Activated T-helper 17 cell treated with anti-CD3 and anti-CD28 coated beads, Interleukin-2, amount 50 U/mL, for 72 hours (primary cell): Measurements from ENCODE around the gene ESPN. TPM values are rescaled to one million over a fixed set of nuclear protein-coding genes. Genes with fewer than 3 reads are reported as not detected.
A peak's percentile ranks its signal among the peaks of the same experiment; 100 is the strongest.
"Not testable (repeated sequence)": the region's sequence is repeated elsewhere in the genome, so short reads cannot be mapped to it uniquely, and the experiment has no call there.

Experiments used
- ATAC-seq: fragments of 150-1000 bp; cut with Tn5 transposase; replicated peaks from 2 replicates; pipeline ENCODE4 v1.10.0; 2021; ENCODE audit warnings: mild to moderate bottlenecking, moderate library complexity
- H3K27ac Mint-ChIP-seq: one replicate; pipeline ENCODE4 v1.8.0; 2022; ENCODE audit warnings: mixed read lengths
- H3K27me3 Mint-ChIP-seq: one replicate; pipeline ENCODE4 v1.8.0; 2022; ENCODE audit warnings: mixed read lengths
- H3K36me3 Mint-ChIP-seq: one replicate; pipeline ENCODE4 v1.8.0; 2022; ENCODE audit warnings: low read depth, mild to moderate bottlenecking, mixed read lengths
- H3K4me1 Mint-ChIP-seq: one replicate; pipeline ENCODE4 v1.8.0; 2022; ENCODE audit warnings: mixed read lengths
- H3K4me3 Mint-ChIP-seq: one replicate; pipeline ENCODE4 v1.8.0; 2022; ENCODE audit warnings: mild to moderate bottlenecking, mixed read lengths
- H3K9me3 Mint-ChIP-seq: one replicate; pipeline ENCODE4 v1.8.0; 2022; ENCODE audit warnings: mixed read lengths
- total RNA-seq, 2 donors: library from RNA; stranded (reverse); gene quantifications; one replicate each; pipeline ENCODE4 v1.2.3, GENCODE V29; 2022

ESPN gene
- total RNA-seq, 2 donors from 2014 or later = 0.71 to 3.5 TPM

DNA sequence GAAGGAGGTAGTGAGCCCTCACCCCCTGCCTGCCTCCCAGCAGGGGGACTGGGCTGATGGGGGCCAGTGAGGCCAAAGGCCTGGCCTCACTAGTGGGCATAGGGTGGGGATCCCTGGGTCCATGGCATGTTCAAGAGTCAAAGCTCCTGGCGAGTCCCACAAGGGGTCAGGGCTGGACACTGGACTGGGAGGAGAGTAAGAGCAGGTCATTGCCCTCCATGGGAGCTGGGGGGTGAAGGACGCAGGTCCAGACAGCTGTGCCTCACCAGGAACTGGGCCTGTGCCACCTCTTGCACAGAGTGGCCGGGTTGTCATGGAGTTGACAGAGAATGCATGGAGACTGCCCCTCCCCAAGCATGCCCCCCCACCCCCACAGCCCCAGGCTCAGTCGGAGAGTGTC, 21.4 kb downstream of the ESPN start:
- H3K27ac Mint-ChIP-seq, ATAC-seq, H3K36me3 Mint-ChIP-seq, H3K9me3 Mint-ChIP-seq: not testable (repeated sequence)
- Mint-ChIP-seq H3K4me1 (peaks cover 13% of the 10 kb centered on the region), H3K27me3 (peaks cover 13% of the 10 kb centered on the region), H3K4me3 (peak overlapping the region; percentile 65)

DNA sequence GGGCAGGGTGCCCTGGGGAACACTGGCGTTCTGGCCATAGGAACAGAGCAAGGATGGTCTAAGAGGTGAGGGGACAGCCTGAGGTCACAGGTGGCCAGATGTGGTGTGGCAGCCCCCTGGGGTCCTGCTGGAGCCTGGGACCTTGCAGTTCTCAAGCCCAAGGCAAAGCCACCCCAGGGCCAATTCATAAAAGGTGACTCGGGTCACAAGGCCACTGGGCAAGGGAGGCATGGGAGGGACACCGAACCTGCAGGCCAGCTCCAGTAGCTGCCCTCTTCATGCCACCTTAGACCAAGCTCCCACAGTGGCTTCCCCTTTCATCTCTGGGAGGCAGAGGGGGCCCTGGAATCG, 22.1 kb downstream of the ESPN start:
- Mint-ChIP-seq H3K27ac (no peak overlapping the region), H3K4me1 (peaks cover 13% of the 10 kb centered on the region), H3K4me3 (peak overlapping the region; percentile 65), H3K36me3 (no peaks in the 10 kb centered on the region), H3K27me3 (peaks cover 13% of the 10 kb centered on the region), H3K9me3 (no peaks in the 10 kb centered on the region)
- ATAC-seq = no peak

DNA sequence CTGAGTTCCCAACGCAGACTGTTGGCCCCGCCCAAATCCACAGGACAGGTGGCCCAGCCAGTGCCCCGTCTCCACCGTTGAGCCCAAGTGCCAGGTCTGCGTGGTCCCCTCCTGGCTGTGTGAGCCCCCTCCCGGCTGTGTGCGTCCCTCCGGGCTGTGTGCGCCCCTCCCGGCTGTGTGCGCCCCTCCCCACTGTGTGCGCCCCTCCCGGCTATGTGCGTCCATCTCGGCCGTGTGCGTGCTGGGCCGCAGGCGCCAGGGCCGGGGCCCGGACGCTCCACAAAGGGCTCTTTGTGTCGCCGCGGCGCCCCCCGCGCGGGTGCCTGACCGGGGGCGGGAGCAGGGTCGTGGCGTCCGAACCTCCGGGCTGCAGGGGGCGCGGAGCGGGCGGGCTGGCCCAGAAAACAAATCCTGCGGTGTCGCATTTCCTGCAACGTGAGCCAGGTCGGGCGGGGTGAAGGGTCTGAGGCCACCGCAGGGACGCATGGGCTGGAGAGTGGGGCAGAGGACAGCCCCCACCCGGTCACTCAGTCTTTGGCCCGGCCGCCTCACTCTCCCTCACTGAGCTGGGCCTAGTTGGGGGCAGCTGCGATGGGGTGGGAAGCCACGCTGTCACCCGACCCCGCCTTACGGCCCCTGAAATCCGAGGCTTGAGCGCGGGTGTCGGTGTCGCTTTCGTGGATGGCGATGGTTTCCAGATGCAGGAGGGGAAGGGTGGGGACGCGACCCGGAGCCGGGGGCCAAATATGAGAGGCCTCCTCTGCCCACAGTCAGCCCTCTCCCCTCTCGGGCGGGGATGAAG, 22.6 kb downstream of the ESPN start:
- peaks cover 13% of the 10 kb centered on the region for H3K27me3 Mint-ChIP-seq
- no peak for ATAC-seq
- H3K4me3 Mint-ChIP-seq = peak overlapping the region; percentile 65

DNA sequence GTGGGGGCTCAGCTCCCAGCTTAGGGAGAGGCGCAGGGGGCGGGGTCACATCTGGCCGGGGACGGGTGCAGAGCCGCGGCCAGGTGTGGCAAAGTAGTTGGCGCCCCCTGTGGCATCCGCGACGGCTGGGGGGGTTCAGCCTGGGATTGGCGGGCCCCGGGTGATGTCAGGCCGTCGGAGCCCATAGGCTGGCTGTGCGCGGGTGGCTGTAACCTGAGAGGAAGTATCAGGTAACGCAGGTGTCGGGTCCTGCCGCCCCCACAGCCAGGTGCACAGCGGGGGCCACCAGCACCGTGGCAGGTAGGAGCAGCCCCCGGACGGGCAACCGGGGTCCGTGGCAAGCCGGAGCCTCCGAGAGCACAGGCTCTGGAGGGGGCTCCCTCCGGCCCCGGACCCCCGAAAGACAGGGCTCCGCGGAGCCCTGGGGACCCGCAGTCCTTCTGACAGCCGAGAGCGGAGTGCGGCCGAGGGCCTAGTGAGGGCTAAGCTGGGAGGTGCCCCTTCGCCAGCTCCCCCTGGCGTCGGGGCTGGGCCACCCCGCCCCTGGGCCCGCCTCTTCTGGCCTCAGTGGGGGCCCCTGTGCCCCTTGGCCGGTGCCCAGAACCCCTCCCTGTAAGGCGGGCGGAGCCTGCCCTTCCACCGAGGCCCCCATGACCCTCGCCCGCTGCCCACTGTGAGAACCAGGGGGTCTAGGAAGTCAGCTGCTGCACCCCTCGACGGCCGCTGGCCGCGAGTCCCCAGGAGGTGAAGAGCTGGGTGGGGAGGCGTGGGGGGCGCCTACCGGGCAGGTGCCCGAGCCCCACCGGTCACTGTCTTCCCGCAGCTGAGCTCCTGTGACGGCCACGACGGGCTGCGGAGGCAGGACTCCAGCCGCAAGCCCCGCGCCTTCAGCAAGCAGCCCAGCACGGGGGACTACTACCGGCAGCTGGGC, 23.5 kb downstream of the ESPN start:
- ATAC-seq = peak; percentile 30
- Mint-ChIP-seq H3K27ac (no peak overlapping the region), H3K36me3 (no peaks in the 10 kb centered on the region), H3K4me3 (peak overlapping the region; percentile 65), H3K27me3 (peaks cover 13% of the 10 kb centered on the region), H3K9me3 (no peaks in the 10 kb centered on the region), H3K4me1 (peaks cover 14% of the 10 kb centered on the region)

More for the DNA sequence above, 22.6 kb downstream of the ESPN start:
- H3K27ac Mint-ChIP-seq = no peak overlapping the region
- no peaks in the 10 kb centered on the region for H3K36me3 Mint-ChIP-seq
- H3K9me3 Mint-ChIP-seq = no peaks in the 10 kb centered on the region
- peaks cover 13% of the 10 kb centered on the region for H3K4me1 Mint-ChIP-seq

DNA sequence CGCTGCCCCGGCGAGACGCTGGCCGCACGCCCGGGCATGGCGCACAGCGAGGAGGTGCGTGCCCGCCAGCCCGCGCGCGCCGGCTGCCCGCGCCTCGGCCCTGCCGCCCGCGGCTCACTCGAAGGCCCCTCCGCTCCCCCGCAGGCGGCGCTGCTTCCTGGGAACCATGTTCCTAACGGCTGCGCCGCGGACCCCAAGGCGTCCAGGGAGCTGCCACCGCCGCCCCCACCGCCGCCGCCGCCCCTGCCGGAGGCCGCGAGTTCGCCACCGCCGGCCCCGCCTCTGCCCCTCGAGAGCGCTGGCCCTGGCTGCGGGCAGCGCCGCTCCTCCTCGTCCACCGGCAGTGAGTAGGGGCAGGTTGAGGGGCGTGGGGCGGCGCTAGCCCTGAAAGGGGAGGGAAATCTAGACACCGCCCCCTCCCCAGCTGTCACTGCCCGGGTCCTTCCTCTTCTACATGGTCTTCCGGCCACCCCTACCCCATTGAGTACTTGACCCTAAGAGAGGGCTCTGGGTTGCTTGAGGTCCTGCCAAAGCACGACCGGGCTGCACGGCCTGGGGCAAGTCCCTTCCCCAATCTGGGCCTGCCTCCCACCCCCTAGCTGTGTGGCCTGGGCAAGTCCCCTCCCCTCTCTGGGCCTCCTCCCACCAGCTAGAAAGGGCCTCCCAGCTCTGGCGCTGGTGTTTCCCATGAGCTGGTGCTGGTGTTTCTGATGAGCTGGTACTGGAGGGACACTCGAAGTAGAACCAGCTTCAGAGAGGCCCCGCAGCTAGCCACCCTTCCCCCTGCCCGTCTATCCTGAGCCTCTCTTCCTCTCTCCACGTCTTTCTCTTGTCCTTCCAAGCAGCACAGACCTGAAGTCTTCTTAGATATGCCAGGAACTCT, 24.4 kb downstream of the ESPN start:
- Mint-ChIP-seq H3K36me3 (no peaks in the 10 kb centered on the region), H3K4me3 (peak overlapping the region; percentile 74), H3K4me1 (peaks cover 21% of the 10 kb centered on the region), H3K9me3 (no peaks in the 10 kb centered on the region), H3K27ac (peak overlapping the region; percentile 69), H3K27me3 (peaks cover 19% of the 10 kb centered on the region)
- peak; percentile 75 for ATAC-seq

DNA sequence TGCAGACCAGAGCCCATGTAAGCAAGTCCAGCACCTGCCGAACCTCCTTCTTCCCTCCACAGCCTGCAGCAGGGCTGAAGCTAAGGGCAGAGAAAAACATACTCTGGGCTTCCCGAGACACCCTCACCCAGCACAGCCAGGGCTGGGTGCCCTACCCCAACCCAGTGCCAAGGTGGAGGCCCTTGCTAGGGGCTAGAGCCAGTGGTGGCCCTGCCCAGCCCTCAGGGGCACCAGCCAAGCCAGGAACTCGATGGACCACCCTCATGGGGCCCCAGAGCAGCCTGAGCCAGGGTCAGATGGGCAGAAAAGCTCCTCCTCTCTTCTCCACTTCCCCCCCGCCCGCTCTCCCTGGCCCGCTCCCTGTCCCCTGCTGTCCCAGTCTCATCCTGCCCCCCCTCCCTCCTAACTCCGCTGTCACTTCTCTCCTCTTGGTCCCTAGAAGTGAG, 25.5 kb downstream of the ESPN start:
- no peaks in the 10 kb centered on the region for H3K9me3 Mint-ChIP-seq
- peaks cover 16% of the 10 kb centered on the region for H3K27me3 Mint-ChIP-seq
- peak overlapping the region; percentile 74 for H3K4me3 Mint-ChIP-seq
- ATAC-seq = no peak
- H3K36me3 Mint-ChIP-seq = no peaks in the 10 kb centered on the region
- H3K4me1 Mint-ChIP-seq = peaks cover 17% of the 10 kb centered on the region
- no peak overlapping the region for H3K27ac Mint-ChIP-seq

DNA sequence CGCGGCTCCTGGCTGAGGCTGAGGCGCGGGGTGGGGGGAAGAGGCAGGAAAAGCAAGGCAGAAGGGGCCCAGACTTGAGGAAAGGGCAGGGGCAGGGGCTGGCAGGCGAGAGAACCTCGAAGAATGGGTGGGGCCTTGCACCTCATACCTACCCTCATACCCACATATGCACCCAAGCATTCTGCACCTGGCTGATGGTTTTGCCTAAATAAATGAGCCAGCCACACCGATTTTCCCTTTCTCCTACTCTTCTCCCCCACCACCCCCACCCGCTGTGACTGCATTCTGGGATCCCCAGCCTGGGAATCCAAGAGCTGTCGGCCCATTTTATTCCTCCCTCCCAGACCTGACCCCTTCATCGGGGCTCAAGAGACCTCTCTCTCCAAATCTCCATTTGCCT, 25.9 kb downstream of the ESPN start:
- ATAC-seq, H3K36me3 Mint-ChIP-seq, H3K27ac Mint-ChIP-seq, H3K4me3 Mint-ChIP-seq, H3K9me3 Mint-ChIP-seq: not testable (repeated sequence)
- Mint-ChIP-seq H3K4me1 (peaks cover 16% of the 10 kb centered on the region), H3K27me3 (peaks cover 16% of the 10 kb centered on the region)

DNA sequence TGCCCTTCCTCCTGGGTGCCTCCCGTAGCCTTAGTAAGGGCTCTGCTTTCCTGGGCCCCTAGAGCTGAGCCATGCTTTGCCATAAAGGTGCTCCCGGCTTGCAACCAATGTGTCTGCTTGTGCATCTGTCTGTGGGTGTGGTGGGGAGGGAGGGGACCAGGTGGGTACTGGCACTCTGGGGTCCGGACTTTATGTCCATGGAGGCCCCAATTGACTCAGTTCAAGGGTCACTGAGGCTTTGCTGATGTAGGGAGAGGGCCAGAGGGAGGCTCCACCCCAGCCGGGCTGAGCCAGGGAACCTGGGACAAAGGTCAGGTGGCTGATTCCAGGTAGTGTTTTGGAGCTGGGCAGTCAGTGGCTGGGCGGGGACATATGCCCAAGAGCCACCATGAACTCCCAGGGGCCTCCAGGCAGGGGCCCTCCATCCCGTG, 26.4 kb downstream of the ESPN start:
- Mint-ChIP-seq H3K4me3 (no peak overlapping the region), H3K36me3 (no peaks in the 10 kb centered on the region), H3K27ac (no peak overlapping the region), H3K27me3 (peaks cover 16% of the 10 kb centered on the region), H3K9me3 (no peaks in the 10 kb centered on the region), H3K4me1 (peaks cover 16% of the 10 kb centered on the region)
- ATAC-seq = no peak

DNA sequence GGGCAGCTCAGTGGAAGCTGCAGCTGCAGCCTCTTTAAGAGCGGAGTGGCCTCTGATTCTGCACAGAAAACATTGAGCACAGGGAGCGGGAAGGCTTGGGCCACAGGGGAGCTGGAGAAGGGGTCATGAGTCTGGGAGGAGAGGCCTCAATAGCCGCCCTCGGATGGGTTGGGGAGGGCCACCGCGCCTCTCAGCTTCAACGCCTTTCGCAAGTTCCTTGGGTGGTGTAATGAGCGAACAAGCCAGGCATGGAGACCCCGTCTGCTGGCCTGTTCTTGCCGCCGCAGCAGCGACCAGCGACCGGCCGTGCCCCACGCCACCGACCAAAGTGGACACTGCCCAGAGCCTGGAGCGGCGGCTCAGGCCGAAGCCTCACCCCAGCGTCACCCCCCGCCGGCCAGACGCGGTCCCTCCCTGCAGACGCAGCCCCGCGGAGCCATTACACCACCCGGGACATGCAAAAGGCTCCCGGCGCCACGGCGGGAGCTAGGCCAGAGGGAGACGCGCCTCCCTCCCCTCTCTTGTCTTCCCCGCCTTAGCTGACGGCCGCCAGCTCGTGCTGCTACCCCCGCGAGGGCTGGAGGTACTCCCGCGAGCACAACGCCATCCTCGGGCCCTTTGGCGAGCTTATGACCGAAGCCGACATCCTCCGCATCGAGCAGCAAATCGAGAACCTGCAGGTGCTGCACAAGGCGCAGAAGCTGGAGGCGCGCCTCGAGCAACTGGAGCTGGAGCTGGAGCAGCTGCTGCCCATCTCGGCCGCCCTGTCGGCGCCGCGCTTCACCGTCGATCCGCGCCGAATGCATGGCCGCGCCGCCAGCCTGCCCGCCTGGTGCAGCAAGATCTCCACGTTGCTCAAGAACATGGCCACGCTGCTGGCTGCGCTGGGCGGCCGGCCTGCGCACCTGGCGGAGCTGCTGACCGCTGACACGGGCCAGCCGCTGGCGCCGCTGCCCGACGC, 29.6 kb downstream of the ESPN start:
- H3K27ac Mint-ChIP-seq, H3K36me3 Mint-ChIP-seq, H3K9me3 Mint-ChIP-seq, ATAC-seq: not testable (repeated sequence)
- peaks cover 15% of the 10 kb centered on the region for H3K27me3 Mint-ChIP-seq
- H3K4me1 Mint-ChIP-seq = peaks cover 15% of the 10 kb centered on the region
- H3K4me3 Mint-ChIP-seq = peak overlapping the region; percentile 61

DNA sequence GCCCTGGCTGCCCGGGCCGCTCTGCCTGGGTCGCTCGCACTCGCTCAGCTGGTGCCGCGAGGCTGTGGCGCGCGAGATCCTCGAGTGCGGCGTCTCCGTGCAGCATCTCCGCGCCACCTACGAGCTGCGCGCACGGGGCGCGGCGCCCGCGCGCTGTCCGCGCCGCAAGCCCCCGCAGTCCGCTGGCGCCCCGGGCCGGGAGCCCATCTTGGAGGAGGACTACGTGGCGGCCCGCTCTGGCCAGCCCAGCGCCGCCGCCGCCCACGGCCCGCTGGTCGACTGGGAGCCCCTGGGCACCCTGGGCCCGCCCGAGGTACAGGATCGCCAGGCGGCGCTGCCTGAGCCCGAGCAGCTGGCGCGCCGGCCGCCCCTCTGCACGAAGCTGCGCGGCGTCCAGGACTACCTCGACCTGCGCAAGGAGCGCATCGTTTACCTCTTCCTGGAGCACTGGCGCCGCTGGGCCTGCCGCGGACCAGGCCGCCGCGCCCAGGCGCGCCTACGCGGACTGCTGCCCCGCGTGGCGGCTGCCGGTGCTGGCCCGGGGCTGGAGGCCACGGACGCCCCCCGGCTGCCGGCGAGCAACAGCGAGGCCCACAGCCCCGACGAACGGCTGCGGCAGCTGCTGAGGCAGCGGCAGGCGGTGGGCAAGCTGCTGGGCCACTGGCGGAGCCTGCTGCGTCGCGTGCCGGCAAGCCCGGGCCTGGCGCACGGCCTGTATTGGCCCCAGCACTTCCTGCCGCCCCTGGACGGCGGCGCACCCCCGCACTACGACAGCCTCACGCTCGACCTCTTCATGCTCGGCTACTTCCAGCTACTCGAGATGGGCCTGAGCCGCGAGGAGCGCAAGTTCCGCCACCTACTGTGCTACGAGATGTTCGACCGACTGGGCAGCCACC, 30.5 kb downstream of the ESPN start:
- H3K9me3 Mint-ChIP-seq = no peaks in the 10 kb centered on the region
- H3K27ac Mint-ChIP-seq = no peak overlapping the region
- H3K27me3 Mint-ChIP-seq = peaks cover 9% of the 10 kb centered on the region
- no peak overlapping the region for H3K4me3 Mint-ChIP-seq
- ATAC-seq = peak; percentile 33
- H3K4me1 Mint-ChIP-seq = peaks cover 14% of the 10 kb centered on the region
- H3K36me3 Mint-ChIP-seq = peaks cover under 1% of the 10 kb centered on the region

DNA sequence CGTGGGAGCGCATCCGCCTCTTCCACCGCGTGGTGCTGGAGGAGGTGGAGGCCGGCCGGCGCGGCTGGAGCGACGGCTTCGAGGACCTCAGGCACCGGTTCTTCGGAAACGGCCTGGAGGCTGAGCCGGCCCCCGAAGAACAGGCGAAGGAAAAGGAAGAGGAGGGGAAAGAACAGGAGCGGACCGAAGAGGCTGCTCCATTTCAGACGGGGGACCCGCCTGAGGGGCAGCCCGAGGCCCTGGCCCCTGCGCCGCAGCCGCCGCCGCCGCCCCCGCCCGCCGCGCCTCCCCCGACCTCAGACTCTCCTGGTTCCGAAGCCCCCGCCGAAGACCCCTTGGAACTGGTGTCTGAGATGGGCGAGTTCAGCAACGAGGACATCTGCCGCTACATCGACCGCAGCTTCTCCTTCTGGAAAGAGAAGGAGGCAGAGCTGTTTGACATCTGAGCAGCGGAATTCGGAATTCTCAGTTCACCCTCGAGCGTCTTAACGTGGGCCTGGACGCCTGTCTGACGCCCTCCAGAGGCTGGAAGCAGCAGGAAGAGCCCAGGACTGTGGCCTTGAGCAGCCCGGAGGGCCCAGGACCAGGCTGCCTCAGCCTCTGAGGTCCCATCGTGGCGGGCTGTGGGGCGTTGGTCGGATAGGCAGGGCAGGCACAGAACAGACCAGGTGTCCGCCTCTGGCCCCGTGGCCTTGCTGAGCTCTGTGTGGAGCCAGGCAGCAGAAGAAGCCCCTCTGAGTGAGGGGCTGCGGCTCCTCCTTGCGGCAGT, 31.4 kb downstream of the ESPN start:
- not testable (repeated sequence) for H3K27me3 Mint-ChIP-seq, H3K27ac Mint-ChIP-seq, H3K9me3 Mint-ChIP-seq, ATAC-seq, H3K36me3 Mint-ChIP-seq
- peak overlapping the region; percentile 7 for H3K4me3 Mint-ChIP-seq
- H3K4me1 Mint-ChIP-seq = peaks cover 14% of the 10 kb centered on the region
